ENCODE measurements around the gene GPNMB.
"Not testable (repeated sequence)": the region's sequence is repeated elsewhere in the genome, so short reads cannot be mapped to it uniquely, and the experiment has no call there.

Gene GPNMB

DNA sequence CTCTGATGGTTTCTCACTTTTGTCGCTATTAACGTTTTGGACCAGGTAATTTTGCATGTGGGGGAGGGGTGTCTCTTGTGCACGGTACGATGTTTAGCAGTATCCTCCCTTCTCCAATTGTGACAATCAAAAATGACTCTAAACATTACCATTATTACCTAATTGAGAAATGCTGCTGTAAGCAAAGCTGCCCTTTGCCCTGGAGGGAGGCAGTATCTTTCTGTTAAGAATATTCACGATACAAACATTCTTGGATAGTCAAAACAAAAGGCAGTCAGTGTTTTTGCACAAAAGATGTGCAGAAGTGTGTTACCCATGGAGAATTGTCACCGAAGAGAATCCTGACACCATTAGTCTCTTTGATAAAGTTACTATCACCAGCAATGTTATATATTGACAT, 62.2 kb downstream of the GPNMB start:
- H3K9me3 ChIP-seq (ENCODE audit: low read length): 0 out of 2 replicates have a peak, but pooled peaks cover 3% of the 10 kb centered on the region
- H3K27me3 ChIP-seq (ENCODE audit: insufficient read depth, low read length): no peaks in the 10 kb centered on the region
- no peaks in the 10 kb centered on the region for H4K20me1 ChIP-seq (ENCODE audit: insufficient read depth, low read length)
- H3K27ac ChIP-seq (ENCODE audit: low read depth, low read length, poor library complexity, severe bottlenecking): no peak overlapping the region
- H3K9me2 ChIP-seq (ENCODE audit: low read depth, low read length): no peaks in the 10 kb centered on the region
- no peak overlapping the region for H2AFZ ChIP-seq (ENCODE audit: low read length)
- H3K4me3 ChIP-seq (ENCODE audit: low read depth, low read length, poor library complexity, severe bottlenecking): no peak overlapping the region
- H3F3A ChIP-seq (ENCODE audit: insufficient read depth, low read length): no peaks in the 10 kb centered on the region
- no peak overlapping the region for H3K4me2 ChIP-seq (ENCODE audit: low read length)
- TF ChIP-seq, protein P1, sequence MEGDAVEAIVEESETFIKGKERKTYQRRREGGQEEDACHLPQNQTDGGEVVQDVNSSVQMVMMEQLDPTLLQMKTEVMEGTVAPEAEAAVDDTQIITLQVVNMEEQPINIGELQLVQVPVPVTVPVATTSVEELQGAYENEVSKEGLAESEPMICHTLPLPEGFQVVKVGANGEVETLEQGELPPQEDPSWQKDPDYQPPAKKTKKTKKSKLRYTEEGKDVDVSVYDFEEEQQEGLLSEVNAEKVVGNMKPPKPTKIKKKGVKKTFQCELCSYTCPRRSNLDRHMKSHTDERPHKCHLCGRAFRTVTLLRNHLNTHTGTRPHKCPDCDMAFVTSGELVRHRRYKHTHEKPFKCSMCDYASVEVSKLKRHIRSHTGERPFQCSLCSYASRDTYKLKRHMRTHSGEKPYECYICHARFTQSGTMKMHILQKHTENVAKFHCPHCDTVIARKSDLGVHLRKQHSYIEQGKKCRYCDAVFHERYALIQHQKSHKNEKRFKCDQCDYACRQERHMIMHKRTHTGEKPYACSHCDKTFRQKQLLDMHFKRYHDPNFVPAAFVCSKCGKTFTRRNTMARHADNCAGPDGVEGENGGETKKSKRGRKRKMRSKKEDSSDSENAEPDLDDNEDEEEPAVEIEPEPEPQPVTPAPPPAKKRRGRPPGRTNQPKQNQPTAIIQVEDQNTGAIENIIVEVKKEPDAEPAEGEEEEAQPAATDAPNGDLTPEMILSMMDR (IDR thresholded peaks at IDR 0.05; ENCODE audit: low read length): no peak
- TF ChIP-seq EZH2 (IDR thresholded peaks at IDR 0.05; ENCODE audit: borderline replicate concordance, low read length): no peak
- peaks cover 98% of the 10 kb centered on the region for H3K36me3 ChIP-seq (ENCODE audit: insufficient read depth, low read length)
- H3K4me1 ChIP-seq (ENCODE audit: insufficient read depth, low read length, severe bottlenecking): peaks cover 5% of the 10 kb centered on the region
- no peak overlapping the region for H3K9ac ChIP-seq (ENCODE audit: low read length)
- H3K79me2 ChIP-seq (ENCODE audit: insufficient read depth, low read length): peaks cover 41% of the 10 kb centered on the region

DNA sequence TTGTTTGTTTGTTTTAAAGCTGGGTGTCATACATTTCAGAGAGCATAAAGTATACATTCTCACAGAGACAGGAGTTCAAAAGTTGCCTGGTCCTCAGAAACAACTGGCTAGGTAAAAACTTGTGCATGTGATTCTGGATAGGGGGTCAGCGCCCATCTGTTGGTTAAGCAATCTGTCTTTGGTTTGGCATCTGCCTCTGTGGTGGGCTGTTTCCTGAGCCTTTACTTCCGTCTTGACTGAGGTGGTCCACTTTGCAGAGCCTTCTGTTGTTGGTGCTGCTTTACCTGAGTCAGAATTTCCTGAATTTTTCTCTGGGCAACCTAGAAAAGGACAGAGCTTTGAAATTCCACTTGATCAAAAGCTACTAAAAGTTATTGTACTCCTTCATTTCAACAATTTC, 65.6 kb downstream of the GPNMB start:
- H3K9me3 ChIP-seq (ENCODE audit: low read length); H3K79me2 ChIP-seq (ENCODE audit: insufficient read depth, low read length); H3K27me3 ChIP-seq (ENCODE audit: insufficient read depth, low read length); H3K9ac ChIP-seq (ENCODE audit: low read length); H3K4me3 ChIP-seq (ENCODE audit: low read depth, low read length, poor library complexity, severe bottlenecking); H3F3A ChIP-seq (ENCODE audit: insufficient read depth, low read length); H3K4me2 ChIP-seq (ENCODE audit: low read length); H2AFZ ChIP-seq (ENCODE audit: low read length); H3K27ac ChIP-seq (ENCODE audit: low read depth, low read length, poor library complexity, severe bottlenecking); H4K20me1 ChIP-seq (ENCODE audit: insufficient read depth, low read length); H3K4me1 ChIP-seq (ENCODE audit: insufficient read depth, low read length, severe bottlenecking); H3K9me2 ChIP-seq (ENCODE audit: low read depth, low read length): not testable (repeated sequence)
- H3K36me3 ChIP-seq (ENCODE audit: insufficient read depth, low read length): peaks cover 96% of the 10 kb centered on the region

DNA sequence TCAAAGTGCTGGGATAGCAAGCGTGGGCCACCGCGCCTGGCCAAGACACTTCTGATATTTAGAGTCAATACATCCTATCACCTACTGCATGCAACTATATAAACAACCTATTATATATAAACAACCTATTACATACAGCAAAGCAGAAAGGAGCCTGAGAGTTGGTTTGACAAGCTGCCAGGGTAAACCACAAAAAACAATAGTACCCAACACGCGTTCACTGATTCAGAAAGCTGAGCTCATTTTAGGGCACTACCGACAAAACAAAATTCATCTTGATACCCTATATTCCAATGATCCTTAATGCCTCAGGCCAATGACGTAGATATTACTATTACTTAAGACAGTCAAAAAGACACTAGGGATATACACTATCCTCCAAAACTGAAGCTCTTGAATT, 68.8 kb downstream of the GPNMB start:
- no peaks in the 10 kb centered on the region for H3F3A ChIP-seq (ENCODE audit: insufficient read depth, low read length)
- no peak overlapping the region for H3K27ac ChIP-seq (ENCODE audit: low read depth, low read length, poor library complexity, severe bottlenecking)
- H3K4me3 ChIP-seq (ENCODE audit: low read depth, low read length, poor library complexity, severe bottlenecking): no peak overlapping the region
- H3K9ac ChIP-seq (ENCODE audit: low read length): no peak overlapping the region
- no peaks in the 10 kb centered on the region for H3K9me3 ChIP-seq (ENCODE audit: low read length)
- H2AFZ ChIP-seq (ENCODE audit: low read length): no peak overlapping the region
- no peaks in the 10 kb centered on the region for H4K20me1 ChIP-seq (ENCODE audit: insufficient read depth, low read length)
- H3K4me2 ChIP-seq (ENCODE audit: low read length): no peak overlapping the region
- no peak for TF ChIP-seq EZH2 (IDR thresholded peaks at IDR 0.05; ENCODE audit: borderline replicate concordance, low read length)
- H3K27me3 ChIP-seq (ENCODE audit: insufficient read depth, low read length): no peaks in the 10 kb centered on the region
- H3K36me3 ChIP-seq (ENCODE audit: insufficient read depth, low read length): peaks cover 96% of the 10 kb centered on the region
- H3K4me1 ChIP-seq (ENCODE audit: insufficient read depth, low read length, severe bottlenecking): no peaks in the 10 kb centered on the region
- no peaks in the 10 kb centered on the region for H3K9me2 ChIP-seq (ENCODE audit: low read depth, low read length)
- no peaks in the 10 kb centered on the region for H3K79me2 ChIP-seq (ENCODE audit: insufficient read depth, low read length)
